SH-SY5Y (cell line): ENCODE results near the gene XPC.

Source experiments
- GATA2 ChIP-seq: IDR thresholded peaks from 2 replicates; pipeline ENCODE4 v1.6.1; 2011; ENCODE audit warnings: mild to moderate bottlenecking, low read depth, low read length
- GATA3 ChIP-seq: IDR thresholded peaks from 2 replicates; pipeline ENCODE4 v1.6.1; 2011; ENCODE audit warnings: low read depth, mild to moderate bottlenecking, low read length, moderate library complexity

XPC gene

GRCh38 chr3:14119651-14120050 lies 58.8 kb downstream of the XPC start:
- TF ChIP-seq GATA2 (no peak), GATA3 (no peak)

- TF ChIP-seq GATA2: no peak
- TF ChIP-seq GATA3: no peak
Observed at GRCh38 chr3:14118400-14119381, 59.7 kb downstream of the XPC start.

- TF ChIP-seq GATA2 (no peak), GATA3 (no peak)
Observed at GRCh38 chr3:14117468-14118399, 60.7 kb downstream of the XPC start.

- TF ChIP-seq GATA2 (no peak), GATA3 (no peak)
Observed at GRCh38 chr3:14113965-14114635, 64.3 kb downstream of the XPC start.

GRCh38 chr3:14110699-14111098 lies 67.7 kb downstream of the XPC start:
- TF ChIP-seq GATA3: no peak
- no peak for TF ChIP-seq GATA2

- TF ChIP-seq GATA2 (no peak), GATA3 (no peak)
Observed at GRCh38 chr3:14097616-14098391, 80.6 kb downstream of the XPC start.

GRCh38 chr3:14096742-14097141 lies 81.7 kb downstream of the XPC start:
- TF ChIP-seq GATA3 (no peak), GATA2 (no peak)
